ENCODE measurements around the gene ALPG. TPM values are rescaled to one million over a fixed set of nuclear protein-coding genes. Genes with fewer than 3 reads are reported as not detected.

ALPG gene
- total RNA-seq, 1 experiment from 2014 or later: 0.10 TPM

- TF ChIP-seq EZH2phosphoT487 (IDR thresholded peaks at IDR 0.05; ENCODE audit: borderline replicate concordance) (no peak), YY1 (IDR thresholded peaks at IDR 0.05; ENCODE audit: extremely low read depth, insufficient replicate concordance, low read depth, low read length) (no peak), SRF (IDR thresholded peaks at IDR 0.05; ENCODE audit: low read depth) (no peak), ZNF274 (IDR thresholded peaks at IDR 0.05; ENCODE audit: low read depth, low read length) (no peak), SIN3A (IDR thresholded peaks at IDR 0.05; ENCODE audit: low read depth) (no peak)
- TF ChIP-seq, protein P1, sequence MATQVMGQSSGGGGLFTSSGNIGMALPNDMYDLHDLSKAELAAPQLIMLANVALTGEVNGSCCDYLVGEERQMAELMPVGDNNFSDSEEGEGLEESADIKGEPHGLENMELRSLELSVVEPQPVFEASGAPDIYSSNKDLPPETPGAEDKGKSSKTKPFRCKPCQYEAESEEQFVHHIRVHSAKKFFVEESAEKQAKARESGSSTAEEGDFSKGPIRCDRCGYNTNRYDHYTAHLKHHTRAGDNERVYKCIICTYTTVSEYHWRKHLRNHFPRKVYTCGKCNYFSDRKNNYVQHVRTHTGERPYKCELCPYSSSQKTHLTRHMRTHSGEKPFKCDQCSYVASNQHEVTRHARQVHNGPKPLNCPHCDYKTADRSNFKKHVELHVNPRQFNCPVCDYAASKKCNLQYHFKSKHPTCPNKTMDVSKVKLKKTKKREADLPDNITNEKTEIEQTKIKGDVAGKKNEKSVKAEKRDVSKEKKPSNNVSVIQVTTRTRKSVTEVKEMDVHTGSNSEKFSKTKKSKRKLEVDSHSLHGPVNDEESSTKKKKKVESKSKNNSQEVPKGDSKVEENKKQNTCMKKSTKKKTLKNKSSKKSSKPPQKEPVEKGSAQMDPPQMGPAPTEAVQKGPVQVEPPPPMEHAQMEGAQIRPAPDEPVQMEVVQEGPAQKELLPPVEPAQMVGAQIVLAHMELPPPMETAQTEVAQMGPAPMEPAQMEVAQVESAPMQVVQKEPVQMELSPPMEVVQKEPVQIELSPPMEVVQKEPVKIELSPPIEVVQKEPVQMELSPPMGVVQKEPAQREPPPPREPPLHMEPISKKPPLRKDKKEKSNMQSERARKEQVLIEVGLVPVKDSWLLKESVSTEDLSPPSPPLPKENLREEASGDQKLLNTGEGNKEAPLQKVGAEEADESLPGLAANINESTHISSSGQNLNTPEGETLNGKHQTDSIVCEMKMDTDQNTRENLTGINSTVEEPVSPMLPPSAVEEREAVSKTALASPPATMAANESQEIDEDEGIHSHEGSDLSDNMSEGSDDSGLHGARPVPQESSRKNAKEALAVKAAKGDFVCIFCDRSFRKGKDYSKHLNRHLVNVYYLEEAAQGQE (IDR thresholded peaks at IDR 0.05; ENCODE audit: low read depth): no peak
- H3K36me3 ChIP-seq (ENCODE audit: control insufficient read depth in 1 of 2, insufficient read depth in 2 of 2, low read length in 2 of 2): no peaks in the 10 kb centered on the region
- no peak overlapping the region for H3K4me2 ChIP-seq (ENCODE audit: low read length)
- intact Hi-C loops (cut with micrococcal nuclease): no loop called here
- no peaks in the 10 kb centered on the region for H3K27me3 ChIP-seq (ENCODE audit: insufficient read depth, low read length)
- ChIA-PET RAD21 (ENCODE audit: low non-redundant PET in 1 of 2, low total read pairs in 2 of 2, uncharacterized antibody in 2 of 2, unreplicated experiment in 2 of 2) (no interaction called here), CTCF (interaction anchor here (0.9 kb wide), 1 partner anchor 502 kb away, joined by 3 read pairs; no protein-coding TSS in a partner anchor), POLR2A (no interaction called here)
- no peak overlapping the region for H3K9ac ChIP-seq (ENCODE audit: low read length)
- ATAC-seq (no peak), DNase-seq (ENCODE audit: low read depth, low spot score) (no peak)
- H3K79me2 ChIP-seq (ENCODE audit: insufficient read depth, low read length): no peaks in the 10 kb centered on the region
- H3K4me1 ChIP-seq (ENCODE audit: control insufficient read depth in 1 of 2, insufficient read depth in 2 of 2, low read length in 2 of 2): peaks cover 0 to 8% of the 10 kb centered on the region in 2 experiments; a peak in 2 of 4 replicates
- H4K20me1 ChIP-seq (ENCODE audit: insufficient read depth): no peaks in the 10 kb centered on the region
- no TSS peak for BruUV-seq (replicated peaks)
- H3K4me3 ChIP-seq (replicated peaks in 1 of 2; ENCODE audit: low read depth in 1 of 2, low read length in 2 of 2): no peak overlapping the region
- no peak overlapping the region for H3K27ac ChIP-seq (ENCODE audit: low read depth, low read length)
- H3K9me3 ChIP-seq (ENCODE audit: control insufficient read depth in 1 of 2, insufficient read depth in 1 of 2, low read depth in 1 of 2, low read length in 2 of 2): no peaks in the 10 kb centered on the region
- H3K9me2 ChIP-seq (ENCODE audit: insufficient read depth): no peaks in the 10 kb centered on the region
- no peak overlapping the region for H2AFZ ChIP-seq (ENCODE audit: low read depth, low read length, poor library complexity, severe bottlenecking)
Observed at GRCh38 chr2:232402518-232402917, 4.1 kb upstream of the ALPG start.

Measured in HCT116 (cell line).